ENCODE measurements around the gene FAM131C.
"Not testable (repeated sequence)": the region's sequence is repeated elsewhere in the genome, so short reads cannot be mapped to it uniquely, and the experiment has no call there.

The FAM131C gene

GRCh38 chr1:16026723-16027484 lies 46.5 kb downstream of the FAM131C start:
- Histone ChIP-seq H3K27me3 (ENCODE audit: control insufficient read depth in 3 of 3, insufficient read depth in 3 of 3, low read depth in 1 of 3, low read length in 3 of 3) (peaks cover 0 to 46% (median 0%) of the 10 kb centered on the region in 3 experiments), H2BK15ac (ENCODE audit: low read length) (peak overlapping the region; percentile 55), H4K8ac (ENCODE audit: low read depth, low read length) (no peak overlapping the region), H3K79me1 (ENCODE audit: low read depth, low read length) (no peaks in the 10 kb centered on the region), H3K4ac (ENCODE audit: low read length) (no peak overlapping the region), H3K9me3 (replicated peaks in 1 of 2; ENCODE audit: control insufficient read depth in 2 of 2, insufficient read depth in 1 of 2, low read depth in 1 of 2, low read length in 2 of 2) (no peaks in the 10 kb centered on the region), H4K91ac (ENCODE audit: low read depth, low read length, poor library complexity) (no peak overlapping the region), H3K4me1 (ENCODE audit: control insufficient read depth in 2 of 2, insufficient read depth in 1 of 2, low read depth in 1 of 2, low read length in 2 of 2) (peaks cover 3 to 6% of the 10 kb centered on the region in 2 donors), H2BK12ac (ENCODE audit: low read length) (no peak overlapping the region), H3K27ac (replicated peaks; ENCODE audit: low read length) (no peak overlapping the region), H2AK5ac (ENCODE audit: low read depth, low read length) (peak overlapping the region; percentile 36), H3K14ac (ENCODE audit: low read length) (no peak overlapping the region), H2BK5ac (ENCODE audit: low read length) (peak overlapping the region; percentile 48), H3K9ac (ENCODE audit: low read depth, low read length, poor library complexity) (no peak overlapping the region), H2AFZ (ENCODE audit: low read length) (peak overlapping the region; percentile 17), H3K36me3 (replicated peaks in 1 of 2; ENCODE audit: control insufficient read depth in 2 of 2, insufficient read depth in 2 of 2, low read length in 2 of 2) (no peaks in the 10 kb centered on the region), H3K4me3 (ENCODE audit: low read length in 2 of 2) (peak overlapping the region in 1 of 2 donors; percentile 72), H2BK120ac (ENCODE audit: low read depth, low read length) (no peak overlapping the region), H3K4me2 (ENCODE audit: insufficient read depth, low read length, poor library complexity, severe bottlenecking) (peak overlapping the region; percentile 47), H3K23ac (ENCODE audit: low read depth, low read length, poor library complexity) (no peak overlapping the region), H3K18ac (ENCODE audit: low read length) (peak overlapping the region; percentile 90)
- peak; percentile 87 for DNase-seq (ENCODE audit: low spot score)
- WGBS, 2 donors (ENCODE audit: extremely low coverage in 2 of 2, insufficient read length in 2 of 2, insufficient replicate concordance in 1 of 2) = no CpG with 5 or more reads among the region's 33 CpGs

GRCh38 chr1:16026302-16026701 lies 47.1 kb downstream of the FAM131C start:
- not testable (repeated sequence) for H3K36me3 ChIP-seq (replicated peaks in 1 of 2; ENCODE audit: control insufficient read depth in 2 of 2, insufficient read depth in 2 of 2, low read length in 2 of 2); DNase-seq (ENCODE audit: low spot score); H4K91ac ChIP-seq (ENCODE audit: low read depth, low read length, poor library complexity); H3K9ac ChIP-seq (ENCODE audit: low read depth, low read length, poor library complexity); H2BK5ac ChIP-seq (ENCODE audit: low read length); H3K79me1 ChIP-seq (ENCODE audit: low read depth, low read length); H3K4me3 ChIP-seq (ENCODE audit: low read length in 2 of 2); H3K27ac ChIP-seq (replicated peaks; ENCODE audit: low read length); H3K23ac ChIP-seq (ENCODE audit: low read depth, low read length, poor library complexity); H2BK15ac ChIP-seq (ENCODE audit: low read length); H2BK12ac ChIP-seq (ENCODE audit: low read length); H3K4me1 ChIP-seq (ENCODE audit: control insufficient read depth in 2 of 2, insufficient read depth in 1 of 2, low read depth in 1 of 2, low read length in 2 of 2); H2AFZ ChIP-seq (ENCODE audit: low read length); H3K14ac ChIP-seq (ENCODE audit: low read length); H3K9me3 ChIP-seq (replicated peaks in 1 of 2; ENCODE audit: control insufficient read depth in 2 of 2, insufficient read depth in 1 of 2, low read depth in 1 of 2, low read length in 2 of 2); H2BK120ac ChIP-seq (ENCODE audit: low read depth, low read length); H4K8ac ChIP-seq (ENCODE audit: low read depth, low read length)
- peak overlapping the region; percentile 32 for H3K4me2 ChIP-seq (ENCODE audit: insufficient read depth, low read length, poor library complexity, severe bottlenecking)
- peak overlapping the region; percentile 86 for H2AK5ac ChIP-seq (ENCODE audit: low read depth, low read length)
- H3K27me3 ChIP-seq (ENCODE audit: control insufficient read depth in 3 of 3, insufficient read depth in 3 of 3, low read depth in 1 of 3, low read length in 3 of 3) = peaks cover 0 to 51% (median 0%) of the 10 kb centered on the region in 3 experiments
- WGBS, 2 donors (ENCODE audit: extremely low coverage in 2 of 2, insufficient read length in 2 of 2, insufficient replicate concordance in 1 of 2) = no CpG with 5 or more reads among the region's 10 CpGs
- peak overlapping the region; percentile 37 for H3K4ac ChIP-seq (ENCODE audit: low read length)
- peak overlapping the region; percentile 20 for H3K18ac ChIP-seq (ENCODE audit: low read length)

- no peak overlapping the region for H3K4me3 ChIP-seq (ENCODE audit: low read length in 2 of 2)
- no peak overlapping the region for H3K4ac ChIP-seq (ENCODE audit: low read length)
Observed at GRCh38 chr1:16023050-16023653, 50.3 kb downstream of the FAM131C start.

GRCh38 chr1:16022393-16022792 lies 51.1 kb downstream of the FAM131C start:
- H4K8ac ChIP-seq (ENCODE audit: low read depth, low read length) = no peak overlapping the region
- WGBS, 2 donors (ENCODE audit: extremely low coverage in 2 of 2, insufficient read length in 2 of 2, insufficient replicate concordance in 1 of 2) = no CpG with 5 or more reads among the region's 11 CpGs
- no peak overlapping the region for H3K4me3 ChIP-seq (ENCODE audit: low read length in 2 of 2)
- H2BK120ac ChIP-seq (ENCODE audit: low read depth, low read length) = no peak overlapping the region
- H4K91ac ChIP-seq (ENCODE audit: low read depth, low read length, poor library complexity) = no peak overlapping the region
- H2BK15ac ChIP-seq (ENCODE audit: low read length) = peak overlapping the region; percentile 94
- H3K36me3 ChIP-seq (replicated peaks in 1 of 2; ENCODE audit: control insufficient read depth in 2 of 2, insufficient read depth in 2 of 2, low read length in 2 of 2) = no peaks in the 10 kb centered on the region
- H3K27ac ChIP-seq (replicated peaks; ENCODE audit: low read length) = no peak overlapping the region
- peaks cover 0 to 77% (median 0%) of the 10 kb centered on the region in 3 experiments for H3K27me3 ChIP-seq (ENCODE audit: control insufficient read depth in 3 of 3, insufficient read depth in 3 of 3, low read depth in 1 of 3, low read length in 3 of 3)
- DNase-seq (ENCODE audit: low spot score) = no peak
- H3K4me1 ChIP-seq (ENCODE audit: control insufficient read depth in 2 of 2, insufficient read depth in 1 of 2, low read depth in 1 of 2, low read length in 2 of 2) = peaks cover 14 to 17% of the 10 kb centered on the region in 2 donors
- H3K4ac ChIP-seq (ENCODE audit: low read length) = no peak overlapping the region
- H2AK5ac ChIP-seq (ENCODE audit: low read depth, low read length) = no peak overlapping the region
- no peaks in the 10 kb centered on the region for H3K9me3 ChIP-seq (replicated peaks in 1 of 2; ENCODE audit: control insufficient read depth in 2 of 2, insufficient read depth in 1 of 2, low read depth in 1 of 2, low read length in 2 of 2)
- no peaks in the 10 kb centered on the region for H3K79me1 ChIP-seq (ENCODE audit: low read depth, low read length)
- H3K4me2 ChIP-seq (ENCODE audit: insufficient read depth, low read length, poor library complexity, severe bottlenecking) = no peak overlapping the region
- no peak overlapping the region for H2BK12ac ChIP-seq (ENCODE audit: low read length)
- H3K18ac ChIP-seq (ENCODE audit: low read length) = peak overlapping the region; percentile 64
- H2AFZ ChIP-seq (ENCODE audit: low read length) = no peak overlapping the region
- H2BK5ac ChIP-seq (ENCODE audit: low read length) = no peak overlapping the region
- H3K23ac ChIP-seq (ENCODE audit: low read depth, low read length, poor library complexity) = peak overlapping the region; percentile 73
- peak overlapping the region; percentile 30 for H3K9ac ChIP-seq (ENCODE audit: low read depth, low read length, poor library complexity)
- H3K14ac ChIP-seq (ENCODE audit: low read length) = no peak overlapping the region

More at GRCh38 chr1:16023050-16023653, 50.3 kb downstream of the FAM131C start:
- H3K27me3 ChIP-seq (ENCODE audit: control insufficient read depth in 3 of 3, insufficient read depth in 3 of 3, low read depth in 1 of 3, low read length in 3 of 3) = peaks cover 0 to 75% (median 0%) of the 10 kb centered on the region in 3 experiments
- H2AK5ac ChIP-seq (ENCODE audit: low read depth, low read length) = peak overlapping the region; percentile 6
- WGBS, 2 donors (ENCODE audit: extremely low coverage in 2 of 2, insufficient read length in 2 of 2, insufficient replicate concordance in 1 of 2) = no CpG with 5 or more reads among the region's 7 CpGs
- H3K36me3 ChIP-seq (replicated peaks in 1 of 2; ENCODE audit: control insufficient read depth in 2 of 2, insufficient read depth in 2 of 2, low read length in 2 of 2) = no peaks in the 10 kb centered on the region
- no peak overlapping the region for H2BK120ac ChIP-seq (ENCODE audit: low read depth, low read length)
- no peak overlapping the region for H3K4me2 ChIP-seq (ENCODE audit: insufficient read depth, low read length, poor library complexity, severe bottlenecking)
- H3K79me1 ChIP-seq (ENCODE audit: low read depth, low read length) = no peaks in the 10 kb centered on the region
- no peak overlapping the region for H3K27ac ChIP-seq (replicated peaks; ENCODE audit: low read length)
- H3K18ac ChIP-seq (ENCODE audit: low read length) = peak overlapping the region; percentile 44
- no peak overlapping the region for H4K8ac ChIP-seq (ENCODE audit: low read depth, low read length)
- peaks cover 10 to 11% of the 10 kb centered on the region in 2 donors for H3K4me1 ChIP-seq (ENCODE audit: control insufficient read depth in 2 of 2, insufficient read depth in 1 of 2, low read depth in 1 of 2, low read length in 2 of 2)
- H3K9me3 ChIP-seq (replicated peaks in 1 of 2; ENCODE audit: control insufficient read depth in 2 of 2, insufficient read depth in 1 of 2, low read depth in 1 of 2, low read length in 2 of 2) = no peaks in the 10 kb centered on the region
- peak overlapping the region; percentile 90 for H3K14ac ChIP-seq (ENCODE audit: low read length)
- peak overlapping the region; percentile 24 for H4K91ac ChIP-seq (ENCODE audit: low read depth, low read length, poor library complexity)
- H2BK15ac ChIP-seq (ENCODE audit: low read length) = peak overlapping the region; percentile 87
- no peak overlapping the region for H2BK5ac ChIP-seq (ENCODE audit: low read length)
- H2AFZ ChIP-seq (ENCODE audit: low read length) = no peak overlapping the region
- H2BK12ac ChIP-seq (ENCODE audit: low read length) = peak overlapping the region; percentile 22
- H3K23ac ChIP-seq (ENCODE audit: low read depth, low read length, poor library complexity) = no peak overlapping the region
- no peak overlapping the region for H3K9ac ChIP-seq (ENCODE audit: low read depth, low read length, poor library complexity)
- no peak for DNase-seq (ENCODE audit: low spot score)

Data from neuronal stem cell (in vitro differentiated cells).